SH-SY5Y (cell line): ENCODE data around the gene PSMD12.

Experiments used
- GATA2 ChIP-seq: IDR thresholded peaks from 2 replicates; pipeline ENCODE4 v1.6.1; 2011; ENCODE audit warnings: mild to moderate bottlenecking, low read depth, low read length
- GATA3 ChIP-seq: IDR thresholded peaks from 2 replicates; pipeline ENCODE4 v1.6.1; 2011; ENCODE audit warnings: low read depth, mild to moderate bottlenecking, low read length, moderate library complexity

Gene PSMD12

GRCh38 chr17:67310406-67310805 is 56.0 kb downstream of the PSMD12 start:
- TF ChIP-seq GATA3, result no peak
- no peak for TF ChIP-seq GATA2

DNA sequence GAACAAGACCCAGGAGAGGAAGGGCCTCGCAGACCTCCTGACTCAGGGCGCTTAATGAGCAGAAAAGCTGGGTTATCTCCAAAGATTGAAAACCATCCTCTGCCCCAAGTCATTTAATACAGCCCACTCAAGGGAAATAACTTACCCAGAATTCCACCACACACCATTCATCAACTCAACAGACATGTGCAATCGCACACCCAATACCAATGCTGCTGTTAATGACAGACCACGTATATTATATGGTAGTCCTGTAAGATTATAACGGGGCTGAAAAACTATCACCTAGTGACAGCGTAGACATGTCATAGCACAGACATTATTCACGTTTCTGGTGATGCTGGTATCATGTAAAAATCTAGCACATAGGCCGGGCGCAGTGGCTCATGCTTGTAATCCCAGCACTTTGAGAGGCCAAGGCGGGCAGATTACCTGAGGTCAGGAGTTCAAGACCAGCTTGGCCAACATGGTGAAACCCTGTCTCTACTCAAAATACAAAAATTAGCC is 68.9 kb downstream of the PSMD12 start:
- no peak for TF ChIP-seq GATA2
- TF ChIP-seq GATA3, result no peak

- no peak for TF ChIP-seq GATA2
- no peak for TF ChIP-seq GATA3
Measured at GRCh38 chr17:67294451-67295199, 71.8 kb downstream of the PSMD12 start.

DNA sequence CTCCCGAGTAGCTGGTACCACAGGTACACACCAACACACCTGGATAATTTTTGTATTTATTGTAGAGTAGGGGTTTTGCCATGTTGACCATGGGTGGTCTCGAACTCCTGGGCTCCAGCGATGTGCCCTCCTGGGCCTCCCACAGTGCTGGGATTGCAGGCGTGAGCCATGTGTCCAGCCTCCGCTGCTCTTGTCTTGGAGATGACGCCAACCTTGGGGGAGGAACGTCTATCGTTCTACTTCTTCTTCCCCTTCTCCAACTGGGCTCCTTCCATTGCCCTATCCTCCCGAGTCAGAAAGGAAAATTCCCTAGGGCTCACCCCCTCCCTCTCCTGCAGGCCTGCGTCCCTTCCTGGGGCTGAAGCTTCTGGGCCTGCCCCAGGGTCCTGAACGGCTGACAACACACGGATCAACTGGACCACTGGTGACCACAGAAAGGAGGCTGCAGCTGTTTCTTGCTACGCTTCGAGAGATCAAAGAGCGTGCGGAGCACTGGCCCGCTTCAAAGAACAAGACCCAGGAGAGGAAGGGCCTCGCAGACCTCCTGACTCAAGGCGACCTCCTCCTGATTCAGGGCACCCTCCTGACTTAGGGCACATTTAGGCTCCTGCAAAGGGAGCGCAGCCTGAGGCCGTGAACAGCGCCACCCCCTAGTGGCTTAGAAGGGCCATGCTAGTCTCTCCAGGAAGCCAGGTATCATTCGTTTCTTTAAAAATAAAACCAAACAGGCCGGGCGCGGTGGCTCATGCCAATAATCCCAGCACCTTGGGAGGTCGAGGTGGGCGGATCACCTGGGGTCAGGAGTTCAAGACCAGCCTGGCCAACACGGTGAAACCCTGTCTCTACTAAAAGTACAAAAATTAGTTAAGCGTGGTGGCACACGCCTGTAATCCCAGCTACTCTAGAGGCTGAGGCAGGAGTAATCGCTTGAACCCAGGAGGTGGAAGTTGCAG is 72.8 kb downstream of the PSMD12 start:
- no peak for TF ChIP-seq GATA2
- TF ChIP-seq GATA3, result no peak

- TF ChIP-seq GATA2, result no peak
- no peak for TF ChIP-seq GATA3
Measured at GRCh38 chr17:67290711-67291291, 75.6 kb downstream of the PSMD12 start.

DNA sequence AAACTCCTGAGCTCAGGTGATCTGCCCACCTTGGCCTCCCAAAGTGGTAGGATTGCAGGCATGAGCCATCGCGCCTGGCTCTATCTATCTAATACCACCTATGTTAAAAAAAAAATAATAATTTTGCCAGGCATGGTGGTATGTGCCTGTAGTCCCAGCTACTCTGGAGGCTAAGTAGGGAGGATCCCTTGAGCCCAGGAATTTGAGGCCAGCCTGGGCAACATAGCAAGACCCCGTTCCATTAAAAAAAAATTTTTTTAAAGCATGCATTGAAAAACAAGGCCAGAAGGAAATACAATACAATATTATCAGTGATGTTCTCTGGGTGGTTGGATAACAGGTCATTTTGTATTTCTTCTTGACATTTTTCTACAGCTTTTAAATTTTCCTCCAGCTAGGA is 76.1 kb downstream of the PSMD12 start:
- no peak for TF ChIP-seq GATA2
- TF ChIP-seq GATA3, result no peak

GRCh38 chr17:67289181-67289876 is 77.0 kb downstream of the PSMD12 start:
- TF ChIP-seq GATA3 (no peak), GATA2 (no peak)
